IMR-90 (cell line): ENCODE measurements around the gene THSD7B. TPM values are rescaled to one million over a fixed set of nuclear protein-coding genes. Genes with fewer than 3 reads are reported as not detected.

ENCODE experiments used
- ATAC-seq: fragments of 200-7000 bp; cut with Tn5 transposase; 2 replicates; pipeline ENCODE4 v1.9.1; 2020; ENCODE audit warnings: low read depth, mild to moderate bottlenecking, moderate library complexity
- BruUV-seq: library from RNA; stranded (reverse); fragments of 400-500 nt; replicated peaks from 2 replicates; lab custom pipeline; 2021; lab: Mats Ljungman, UMichigan
- CTCF ChIA-PET: fragments of 300-600 bp; formaldehyde crosslinking; extraction: SDS; loops from one replicate; lab custom pipeline; 2021; ENCODE audit warnings: antibody characterized with exemption; lab: Yijun Ruan, JAX
- POLR2A ChIA-PET: fragments of 300-600 bp; sonication (Branson Sonifier 250); formaldehyde crosslinking; loops from one replicate; lab custom pipeline; 2022; ENCODE audit warnings: antibody characterized with exemption; ENCODE audit not compliant: unreplicated experiment; lab: Charles Lee
- DNase-seq: peaks from one replicate; pipeline ENCODE4 v3.0.0; 2013
- H2AFZ ChIP-seq: replicated peaks from 2 replicates; pipeline ENCODE3; 2013; ENCODE audit warnings: low read length, mild to moderate bottlenecking; ENCODE audit not compliant: poor library complexity
- H2AK5ac ChIP-seq: 2 replicates; pipeline ENCODE4 v1.6.1; 2013; ENCODE audit warnings: low read depth, low read length, inconsistent platforms
- H2AK9ac ChIP-seq: replicated peaks from 2 replicates; pipeline ENCODE3; 2013; ENCODE audit warnings: mild to moderate bottlenecking, low read depth, low read length, moderate library complexity; ENCODE audit not compliant: poor library complexity
- H2BK120ac ChIP-seq: 2 replicates; pipeline ENCODE4 v1.6.1; 2013; ENCODE audit warnings: low read depth, low read length, inconsistent platforms
- H2BK15ac ChIP-seq: 3 replicates; pipeline ENCODE4 v1.6.1; 2013; ENCODE audit warnings: low read depth, low read length, inconsistent platforms
- H2BK20ac ChIP-seq: 2 replicates; pipeline ENCODE4 v1.6.1; 2013; ENCODE audit warnings: low read depth, mild to moderate bottlenecking, inconsistent platforms, low read length, moderate library complexity
- H2BK5ac ChIP-seq: 2 replicates; pipeline ENCODE4 v1.6.1; 2013; ENCODE audit warnings: mild to moderate bottlenecking, low read depth, low read length, inconsistent platforms; ENCODE audit not compliant: poor library complexity, severe bottlenecking
- H3K14ac ChIP-seq: replicated peaks from 2 replicates; pipeline ENCODE4 v1.6.1; 2013; ENCODE audit warnings: low read depth, low read length, inconsistent platforms
- H3K18ac ChIP-seq: 2 replicates; pipeline ENCODE4 v1.6.1; 2013; ENCODE audit warnings: low read depth, low read length, control low read depth
- H3K23ac ChIP-seq: 2 replicates; pipeline ENCODE4 v1.6.1; 2013; ENCODE audit warnings: low read depth, low read length, inconsistent platforms
- H3K27ac ChIP-seq: 2 replicates; pipeline ENCODE4 v1.5.1; 2013; ENCODE audit warnings: mild to moderate bottlenecking, control low read depth, low read length; ENCODE audit not compliant: insufficient read depth
- H3K27me3 ChIP-seq: 2 replicates; pipeline ENCODE4 v1.6.1; 2013; ENCODE audit warnings: low read length; ENCODE audit not compliant: control insufficient read depth, insufficient read depth
- H3K36me3 ChIP-seq: 2 replicates; pipeline ENCODE4 v1.6.1; 2013; ENCODE audit warnings: low read length, mixed read lengths; ENCODE audit not compliant: control insufficient read depth, insufficient read depth
- H3K4ac ChIP-seq: 2 replicates; pipeline ENCODE4 v1.6.1; 2013; ENCODE audit warnings: low read depth, low read length, inconsistent platforms
- H3K4me1 ChIP-seq: 2 replicates; pipeline ENCODE4 v1.6.1; 2013; ENCODE audit warnings: low read length, mixed read lengths; ENCODE audit not compliant: control insufficient read depth, insufficient read depth
- H3K4me2 ChIP-seq: 2 replicates; pipeline ENCODE4 v1.6.1; 2013; ENCODE audit warnings: low read depth, mild to moderate bottlenecking, control low read depth, low read length, moderate library complexity
- H3K4me3 ChIP-seq: 2 replicates; pipeline ENCODE4 v1.5.1; 2013; ENCODE audit warnings: low read depth, mild to moderate bottlenecking, control low read depth, low read length, moderate library complexity; ENCODE audit not compliant: insufficient read depth
- H3K56ac ChIP-seq: 2 replicates; pipeline ENCODE4 v1.6.1; 2013; ENCODE audit warnings: low read length, inconsistent platforms; ENCODE audit not compliant: insufficient read depth; ENCODE audit errors: extremely low read depth
- H3K79me1 ChIP-seq, 2 experiments: 2 replicates each; pipeline ENCODE4 v1.6.1; 2013; ENCODE audit warnings: low read length in 2 of 2, inconsistent platforms in 1 of 2, low read depth in 1 of 2
- H3K9ac ChIP-seq: 2 replicates; pipeline ENCODE4 v1.6.1; 2013; ENCODE audit warnings: low read depth, low read length, control low read depth
- H3K9me1 ChIP-seq: 2 replicates; pipeline ENCODE4 v1.6.1; 2013; ENCODE audit warnings: low read length, inconsistent platforms; ENCODE audit not compliant: insufficient read depth
- H3K9me3 ChIP-seq: 2 replicates; pipeline ENCODE4 v1.6.1; 2013; ENCODE audit warnings: low read length; ENCODE audit not compliant: control insufficient read depth, insufficient read depth
- H4K20me1 ChIP-seq: 2 replicates; pipeline ENCODE4 v1.6.1; 2013; ENCODE audit warnings: low read length, inconsistent platforms; ENCODE audit not compliant: insufficient read depth
- H4K5ac ChIP-seq: 2 replicates; pipeline ENCODE4 v1.6.1; 2013; ENCODE audit warnings: mild to moderate bottlenecking, low read depth, low read length, control low read depth
- H4K8ac ChIP-seq, 2 experiments: 2 replicates each; pipeline ENCODE4 v1.6.1; 2013; ENCODE audit warnings: low read depth in 2 of 2, low read length in 2 of 2, control low read depth in 1 of 2, inconsistent platforms in 1 of 2
- H4K91ac ChIP-seq: 2 replicates; pipeline ENCODE4 v1.6.1; 2013; ENCODE audit warnings: low read depth, low read length, inconsistent platforms; ENCODE audit not compliant: insufficient read depth
- BHLHE40 ChIP-seq: fragments of 150-350 bp; IDR thresholded peaks from 2 replicates; pipeline ENCODE4 v1.6.1; 2016; ENCODE audit warnings: mild to moderate bottlenecking, low read depth, low read length
- MAZ ChIP-seq: IDR thresholded peaks from 2 replicates; pipeline ENCODE4 v1.6.1; 2012; ENCODE audit warnings: low read depth, mild to moderate bottlenecking, low read length, improper control_type of control experiment, moderate library complexity, borderline replicate concordance
- POLR2A ChIP-seq: IDR thresholded peaks from 2 replicates; pipeline ENCODE4 v1.6.1; 2012; ENCODE audit warnings: mild to moderate bottlenecking, low read depth, low read length
- RFX5 ChIP-seq: IDR thresholded peaks from 2 replicates; pipeline ENCODE4 v1.8.0; 2012; ENCODE audit warnings: low read depth, mild to moderate bottlenecking, low read length, moderate library complexity
- SMC3 ChIP-seq: fragments of 150-350 bp; IDR thresholded peaks from 2 replicates; pipeline ENCODE4 v1.6.1; 2016; ENCODE audit warnings: low read depth, mild to moderate bottlenecking, antibody characterized with exemption, low read length, moderate library complexity
- WGBS, 2 experiments: methylation state at CpG; one replicate each; pipeline versions ENCODE4 v1.1.5 to v1.1.7; 2013; ENCODE audit warnings: missing lambda C conversion rate in 2 of 2; ENCODE audit not compliant: insufficient read length in 1 of 2; ENCODE audit errors: extremely low coverage in 2 of 2; 5-methylcytosine and 5-hydroxymethylcytosine counted together
- dilution Hi-C: fragments of 300-500 bp; cut with HindIII; formaldehyde crosslinking; loops from one replicate; pipeline ENCODE4 v1.14.3; 2018; ENCODE audit warnings: low sequenced_read_pairs; ENCODE audit not compliant: unreplicated experiment
- in situ Hi-C: fragments of 300-500 bp; cut with MboI; formaldehyde crosslinking; loops from 3 replicates; pipeline ENCODE4 v1.14.3; 2019; ENCODE audit warnings: low sequenced_read_pairs, inconsistent platforms, mixed read lengths
- intact Hi-C: fragments of 100-400 bp; cut with micrococcal nuclease; formaldehyde crosslinking; loops from 2 replicates; pipeline ENCODE4 v1.10.0; 2022
- polyA plus RNA-seq, 3 experiments: library from polyadenylated mRNA; depleted of rRNA; stranded (reverse); fragments of >200 nt; gene quantifications; 2 replicates each; pipeline ENCODE4 v1.2.3, GENCODE V29; 2012; ENCODE audit warnings: low replicate concordance in 1 of 3
- total RNA-seq: library from RNA; depleted of rRNA; stranded (reverse); fragments of >200 nt; gene quantifications from 2 replicates; pipeline ENCODE4 v1.2.3, GENCODE V29; 2012
- TF ChIP-seq, protein P1 (sequence below): fragments of 150-350 bp; IDR thresholded peaks from 2 replicates; pipeline ENCODE4 v1.6.1; 2016; ENCODE audit warnings: low read depth, mild to moderate bottlenecking, low read length, moderate library complexity, borderline replicate concordance
- TF ChIP-seq, protein P2 (sequence below): fragments of 150-350 bp; IDR thresholded peaks from 2 replicates; pipeline ENCODE4 v1.6.1; 2017; ENCODE audit warnings: mild to moderate bottlenecking, antibody characterized with exemption, low read length, low read depth

Gene THSD7B
- total and polyA plus RNA-seq, 2 of the 4 experiments (the other 2 are of a cell fraction), result not detected

DNA sequence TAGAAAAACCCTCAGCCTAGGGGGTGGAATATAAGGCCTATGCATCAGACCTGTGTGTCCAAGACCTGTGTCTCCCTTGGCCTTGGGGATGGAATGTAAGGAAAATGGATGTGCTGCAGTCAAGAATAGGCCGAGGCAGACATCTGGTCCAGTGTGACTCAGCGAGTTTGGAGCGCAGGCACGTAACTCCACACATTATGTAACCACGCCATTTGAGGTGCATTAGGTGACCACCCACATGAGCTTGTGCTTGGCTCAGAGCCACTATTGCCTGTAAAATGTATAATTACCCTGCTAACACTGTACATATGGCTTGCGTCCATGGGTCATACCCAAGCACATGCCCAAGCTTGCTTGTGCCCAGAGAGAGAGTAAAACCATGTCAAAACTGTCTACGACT, 618.0 kb downstream of the THSD7B start:
- in situ Hi-C loops, result no loop called here
- Histone ChIP-seq H3K36me3 (no peaks in the 10 kb centered on the region), H3K9me3 (peaks cover 38% of the 10 kb centered on the region), H3K4me2 (no peak overlapping the region), H3K4ac (no peak overlapping the region), H3K4me1 (no peaks in the 10 kb centered on the region), H3K9ac (no peak overlapping the region), H3K27me3 (no peaks in the 10 kb centered on the region), H3K9me1 (no peaks in the 10 kb centered on the region), H2AK9ac (no peak overlapping the region), H3K79me1 (no peaks in the 10 kb centered on the region), H2BK20ac (no peak overlapping the region), H4K20me1 (no peaks in the 10 kb centered on the region), H4K8ac (no peak overlapping the region), H2BK15ac (no peak overlapping the region), H2BK120ac (no peak overlapping the region), H3K18ac (no peak overlapping the region), H2AK5ac (no peak overlapping the region), H2BK5ac (no peak overlapping the region), H3K23ac (no peak overlapping the region), H3K27ac (no peak overlapping the region), H3K14ac (no peak overlapping the region), H3K56ac (no peak overlapping the region), H4K91ac (no peak overlapping the region), H4K5ac (no peak overlapping the region), H3K4me3 (no peak overlapping the region), H2AFZ (no peak overlapping the region)
- CTCF ChIA-PET, result no interaction called here
- 47% methylated on average over 2 of the region's 7 CpGs; no CpG with 5 or more reads in 1 of the 2 experiments for WGBS, 2 experiments
- POLR2A ChIA-PET, result no interaction called here
- ATAC-seq, result no peak
- TF ChIP-seq BHLHE40, result no peak
- TF ChIP-seq MAZ, result no peak
- TF ChIP-seq, protein P1, sequence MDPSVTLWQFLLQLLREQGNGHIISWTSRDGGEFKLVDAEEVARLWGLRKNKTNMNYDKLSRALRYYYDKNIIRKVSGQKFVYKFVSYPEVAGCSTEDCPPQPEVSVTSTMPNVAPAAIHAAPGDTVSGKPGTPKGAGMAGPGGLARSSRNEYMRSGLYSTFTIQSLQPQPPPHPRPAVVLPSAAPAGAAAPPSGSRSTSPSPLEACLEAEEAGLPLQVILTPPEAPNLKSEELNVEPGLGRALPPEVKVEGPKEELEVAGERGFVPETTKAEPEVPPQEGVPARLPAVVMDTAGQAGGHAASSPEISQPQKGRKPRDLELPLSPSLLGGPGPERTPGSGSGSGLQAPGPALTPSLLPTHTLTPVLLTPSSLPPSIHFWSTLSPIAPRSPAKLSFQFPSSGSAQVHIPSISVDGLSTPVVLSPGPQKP, result no peak
- no peak for TF ChIP-seq RFX5
- TF ChIP-seq POLR2A, result no peak
- TF ChIP-seq SMC3, result no peak
- TF ChIP-seq, protein P2, sequence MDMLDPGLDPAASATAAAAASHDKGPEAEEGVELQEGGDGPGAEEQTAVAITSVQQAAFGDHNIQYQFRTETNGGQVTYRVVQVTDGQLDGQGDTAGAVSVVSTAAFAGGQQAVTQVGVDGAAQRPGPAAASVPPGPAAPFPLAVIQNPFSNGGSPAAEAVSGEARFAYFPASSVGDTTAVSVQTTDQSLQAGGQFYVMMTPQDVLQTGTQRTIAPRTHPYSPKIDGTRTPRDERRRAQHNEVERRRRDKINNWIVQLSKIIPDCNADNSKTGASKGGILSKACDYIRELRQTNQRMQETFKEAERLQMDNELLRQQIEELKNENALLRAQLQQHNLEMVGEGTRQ, result no peak
- no peak for DNase-seq
- intact Hi-C loops, result no loop called here
- no TSS peak for BruUV-seq
- dilution Hi-C loops, result no loop called here
